ENCODE measurements around the gene NAMPT. TPM values are rescaled to one million over a fixed set of nuclear protein-coding genes. Genes with fewer than 3 reads are reported as not detected.

The NAMPT gene
- total RNA-seq, 1 donor from 2014 or later = 35.2 TPM

- TF ChIP-seq, protein P1, sequence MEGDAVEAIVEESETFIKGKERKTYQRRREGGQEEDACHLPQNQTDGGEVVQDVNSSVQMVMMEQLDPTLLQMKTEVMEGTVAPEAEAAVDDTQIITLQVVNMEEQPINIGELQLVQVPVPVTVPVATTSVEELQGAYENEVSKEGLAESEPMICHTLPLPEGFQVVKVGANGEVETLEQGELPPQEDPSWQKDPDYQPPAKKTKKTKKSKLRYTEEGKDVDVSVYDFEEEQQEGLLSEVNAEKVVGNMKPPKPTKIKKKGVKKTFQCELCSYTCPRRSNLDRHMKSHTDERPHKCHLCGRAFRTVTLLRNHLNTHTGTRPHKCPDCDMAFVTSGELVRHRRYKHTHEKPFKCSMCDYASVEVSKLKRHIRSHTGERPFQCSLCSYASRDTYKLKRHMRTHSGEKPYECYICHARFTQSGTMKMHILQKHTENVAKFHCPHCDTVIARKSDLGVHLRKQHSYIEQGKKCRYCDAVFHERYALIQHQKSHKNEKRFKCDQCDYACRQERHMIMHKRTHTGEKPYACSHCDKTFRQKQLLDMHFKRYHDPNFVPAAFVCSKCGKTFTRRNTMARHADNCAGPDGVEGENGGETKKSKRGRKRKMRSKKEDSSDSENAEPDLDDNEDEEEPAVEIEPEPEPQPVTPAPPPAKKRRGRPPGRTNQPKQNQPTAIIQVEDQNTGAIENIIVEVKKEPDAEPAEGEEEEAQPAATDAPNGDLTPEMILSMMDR (IDR thresholded peaks at IDR 0.05; ENCODE audit: unreplicated experiment) = no peak
- H3K36me3 Mint-ChIP-seq (ENCODE audit: insufficient read depth) = no peaks in the 10 kb centered on the region
- H3K4me1 Mint-ChIP-seq (ENCODE audit: low read depth) = no peaks in the 10 kb centered on the region
- H3K27me3 Mint-ChIP-seq = peaks cover 15% of the 10 kb centered on the region
- no peak overlapping the region for H3K4me3 Mint-ChIP-seq (ENCODE audit: low read depth)
- DNase-seq (ENCODE audit: low spot score, unreplicated experiment) = no peak
- H3K9me3 Mint-ChIP-seq (ENCODE audit: low read depth) = no peaks in the 10 kb centered on the region
- no peak overlapping the region for H3K27ac Mint-ChIP-seq
Observed at GRCh38 chr7:106225856-106226255, 58.9 kb downstream of the NAMPT start.

DNA sequence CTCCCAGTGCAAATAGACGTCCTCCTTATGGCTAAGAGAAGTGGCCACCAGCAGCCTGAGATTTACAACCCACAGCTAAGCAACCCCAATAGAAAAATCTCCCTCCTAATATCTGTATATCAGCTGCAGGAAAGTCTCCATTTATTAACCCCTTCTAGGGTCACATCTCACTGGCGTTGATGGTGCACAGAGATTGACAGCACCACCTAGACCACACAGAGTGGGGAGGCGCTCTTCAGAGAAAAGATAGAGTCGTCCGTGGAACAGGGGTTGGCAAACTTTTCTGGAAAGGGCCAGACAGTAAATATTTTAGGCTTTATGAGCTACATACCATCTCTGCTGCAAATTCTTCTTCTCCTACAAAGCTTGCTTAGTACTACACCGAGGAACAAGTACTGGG is 60.0 kb downstream of the NAMPT start:
- TF ChIP-seq, protein P1 (IDR thresholded peaks at IDR 0.05; ENCODE audit: unreplicated experiment) = no peak
- no peak for DNase-seq (ENCODE audit: low spot score, unreplicated experiment)
- H3K4me1 Mint-ChIP-seq (ENCODE audit: low read depth) = no peaks in the 10 kb centered on the region
- no peak overlapping the region for H3K27ac Mint-ChIP-seq
- H3K36me3 Mint-ChIP-seq (ENCODE audit: insufficient read depth) = no peaks in the 10 kb centered on the region
- no peak overlapping the region for H3K4me3 Mint-ChIP-seq (ENCODE audit: low read depth)
- no peaks in the 10 kb centered on the region for H3K9me3 Mint-ChIP-seq (ENCODE audit: low read depth)
- peaks cover 18% of the 10 kb centered on the region for H3K27me3 Mint-ChIP-seq

GRCh38 chr7:106223156-106223555 is 61.6 kb downstream of the NAMPT start:
- H3K27ac Mint-ChIP-seq = no peak overlapping the region
- no peaks in the 10 kb centered on the region for H3K36me3 Mint-ChIP-seq (ENCODE audit: insufficient read depth)
- H3K27me3 Mint-ChIP-seq = peaks cover 29% of the 10 kb centered on the region
- TF ChIP-seq, protein P1 (IDR thresholded peaks at IDR 0.05; ENCODE audit: unreplicated experiment) = no peak
- H3K4me3 Mint-ChIP-seq (ENCODE audit: low read depth) = no peak overlapping the region
- DNase-seq (ENCODE audit: low spot score, unreplicated experiment) = no peak
- no peaks in the 10 kb centered on the region for H3K4me1 Mint-ChIP-seq (ENCODE audit: low read depth)
- H3K9me3 Mint-ChIP-seq (ENCODE audit: low read depth) = no peaks in the 10 kb centered on the region

DNA sequence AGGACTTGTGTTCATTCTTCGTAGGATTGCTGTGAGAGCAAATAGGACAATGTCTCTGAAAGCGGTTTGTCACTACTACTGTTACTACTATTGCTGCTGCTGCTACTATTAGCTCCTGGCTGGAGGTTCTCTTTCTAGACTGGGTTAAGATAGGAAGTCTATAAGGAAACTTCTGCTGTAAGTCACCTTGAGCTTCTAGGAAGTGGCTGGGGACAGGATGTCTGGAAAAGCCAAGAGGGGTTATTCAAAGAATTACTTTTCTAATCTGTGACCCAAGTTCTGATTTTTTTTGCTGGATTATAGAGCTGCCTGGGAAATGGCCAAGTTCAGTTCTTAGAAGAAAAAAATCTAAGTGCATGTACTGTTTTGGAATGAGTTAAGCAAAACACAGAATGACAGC is 62.2 kb downstream of the NAMPT start:
- no peak for DNase-seq (ENCODE audit: low spot score, unreplicated experiment)
- Mint-ChIP-seq H3K9me3 (ENCODE audit: low read depth) (no peaks in the 10 kb centered on the region), H3K4me3 (ENCODE audit: low read depth) (no peak overlapping the region), H3K27me3 (peaks cover 31% of the 10 kb centered on the region), H3K4me1 (ENCODE audit: low read depth) (no peaks in the 10 kb centered on the region), H3K36me3 (ENCODE audit: insufficient read depth) (no peaks in the 10 kb centered on the region), H3K27ac (no peak overlapping the region)
- TF ChIP-seq, protein P1 (IDR thresholded peaks at IDR 0.05; ENCODE audit: unreplicated experiment) = no peak

DNA sequence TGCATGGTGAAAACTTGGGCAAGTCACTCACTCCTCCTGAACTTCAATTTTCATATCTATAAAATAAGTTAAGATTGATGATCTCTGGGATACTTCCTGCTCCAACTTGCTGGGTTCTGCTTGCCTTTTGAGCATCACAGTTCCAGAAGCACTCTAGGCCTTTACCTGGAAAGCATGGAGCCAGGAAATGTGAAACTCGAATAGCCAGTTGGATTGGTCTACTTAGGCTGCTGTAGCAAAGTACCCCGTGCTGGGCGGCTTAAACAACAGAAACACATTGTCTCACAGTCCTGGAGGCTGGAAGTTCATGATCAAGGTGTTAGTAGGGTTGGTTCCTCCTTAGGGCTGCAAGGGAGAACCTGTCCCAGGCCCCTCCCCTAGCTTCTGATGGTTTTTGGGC is 64.5 kb downstream of the NAMPT start:
- no peak overlapping the region for H3K27ac Mint-ChIP-seq
- no peaks in the 10 kb centered on the region for H3K9me3 Mint-ChIP-seq (ENCODE audit: low read depth)
- DNase-seq (ENCODE audit: low spot score, unreplicated experiment) = no peak
- no peak overlapping the region for H3K4me3 Mint-ChIP-seq (ENCODE audit: low read depth)
- peaks cover 31% of the 10 kb centered on the region for H3K27me3 Mint-ChIP-seq
- no peaks in the 10 kb centered on the region for H3K36me3 Mint-ChIP-seq (ENCODE audit: insufficient read depth)
- TF ChIP-seq, protein P1 (IDR thresholded peaks at IDR 0.05; ENCODE audit: unreplicated experiment) = no peak
- peaks cover 8% of the 10 kb centered on the region for H3K4me1 Mint-ChIP-seq (ENCODE audit: low read depth)

Measured in progenitor cell of endocrine pancreas (in vitro differentiated cells).